Endometrium (tissue), 2 donors: ENCODE results near the gene ECD.

Experiments
- FAIRE-seq: peaks from 2 replicates; lab custom pipeline; 2012; peaks lifted over from hg19 to GRCh38; lab: Jason Lieb, UNC
- donor health status: control.
- donor health status: control.

Gene ECD

DNA sequence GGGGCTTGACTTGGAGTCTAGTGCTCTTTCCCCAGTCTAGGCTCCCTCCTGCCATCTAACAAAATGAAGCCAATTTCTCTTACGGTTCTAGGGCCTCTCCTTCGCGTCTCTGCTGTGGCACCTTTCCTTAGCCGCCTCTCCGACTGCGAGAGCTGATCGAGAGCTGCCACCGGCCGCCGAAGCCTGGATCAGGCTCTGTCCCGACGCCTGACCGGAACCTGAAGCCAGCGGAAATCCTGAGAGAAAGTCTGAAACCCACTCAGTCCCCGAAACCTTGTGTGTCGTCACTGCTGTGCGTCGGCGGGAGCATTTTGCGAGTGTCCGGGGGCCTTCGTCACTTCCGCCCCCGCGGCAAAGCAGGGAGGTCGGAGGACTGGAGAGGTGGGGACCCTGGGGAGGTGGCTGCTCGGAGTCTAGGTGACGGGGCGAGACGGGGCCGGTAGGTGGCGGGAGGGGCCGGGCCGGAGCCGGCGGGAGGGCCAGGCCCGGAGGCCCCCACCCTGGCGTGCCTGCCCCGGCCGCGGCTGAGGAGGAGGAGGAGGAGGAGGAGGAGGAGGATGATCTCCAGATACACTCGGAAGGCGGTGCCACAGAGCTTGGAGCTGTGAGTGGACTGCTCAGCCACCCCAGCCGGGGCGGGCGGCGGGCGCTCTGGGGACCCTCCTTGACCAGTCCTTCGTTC is at the start of gene ECD, which contains the start of gene FAM149B1:
TSS of gene ECD (minus strand) at position 226 of the 682 bp plus-strand sequence. CDS start 4,071 bp downstream, outside the sequence.
TSS of gene FAM149B1 (plus strand) at position 337 of the 682 bp plus-strand sequence. CDS start at position 558, 221 bp downstream.
- peak; percentile 89 for FAIRE-seq

DNA sequence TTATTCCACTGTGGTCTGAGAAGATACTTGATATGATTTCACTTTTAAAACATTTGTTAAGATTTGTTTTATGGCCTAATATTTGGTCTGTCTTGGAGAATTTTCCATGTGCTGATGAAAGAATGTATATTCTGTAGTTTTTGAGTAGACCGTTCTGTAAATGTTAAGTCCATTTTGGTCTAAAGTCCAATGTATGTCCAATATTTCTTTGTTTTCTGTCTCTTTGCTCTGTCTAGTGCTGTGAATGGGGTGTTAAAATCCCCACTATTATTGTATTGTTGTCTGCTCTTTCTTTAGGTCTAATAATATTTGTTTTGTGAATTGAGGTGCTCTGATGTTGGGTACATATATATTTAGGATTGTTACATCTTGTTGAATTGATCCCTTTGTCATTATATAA is 47.9 kb upstream of the ECD start:
- no peak for FAIRE-seq

GRCh38 chr10:73211106-73211811 is 43.5 kb upstream of the ECD start:
- no peak for FAIRE-seq

DNA sequence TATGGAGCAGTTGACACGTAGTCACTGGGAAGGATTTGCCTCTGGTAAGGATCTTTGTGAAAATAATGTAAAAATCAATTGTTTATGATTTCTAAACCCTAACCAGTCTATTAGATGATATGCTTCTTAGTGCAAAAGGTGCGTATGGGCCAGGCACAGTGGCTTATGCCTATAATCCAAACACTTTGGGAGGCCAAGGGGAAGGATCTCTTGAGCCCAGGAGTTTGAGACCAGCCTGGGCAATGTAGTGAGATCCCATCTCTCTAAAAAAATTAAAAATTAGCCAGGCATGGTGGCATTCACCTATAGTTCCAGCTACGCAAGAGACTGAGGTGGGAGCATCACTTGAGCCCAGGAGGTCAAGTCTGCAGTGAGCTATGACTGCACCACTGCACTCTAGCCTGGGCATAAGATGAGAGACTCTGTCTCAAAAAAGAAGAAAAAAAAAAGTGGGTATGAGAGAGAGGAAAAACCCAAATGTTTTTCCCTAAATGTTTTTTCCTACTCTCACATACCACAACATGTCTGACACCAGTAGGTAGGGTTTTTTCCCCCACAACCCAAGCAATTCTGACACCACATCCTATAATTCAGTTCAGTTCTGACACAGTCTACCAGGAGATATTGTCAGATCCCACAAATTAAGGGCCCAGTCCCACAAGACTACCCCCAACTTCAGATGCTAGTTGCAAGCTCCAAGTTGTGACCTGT is 42.7 kb upstream of the ECD start:
- no peak for FAIRE-seq

DNA sequence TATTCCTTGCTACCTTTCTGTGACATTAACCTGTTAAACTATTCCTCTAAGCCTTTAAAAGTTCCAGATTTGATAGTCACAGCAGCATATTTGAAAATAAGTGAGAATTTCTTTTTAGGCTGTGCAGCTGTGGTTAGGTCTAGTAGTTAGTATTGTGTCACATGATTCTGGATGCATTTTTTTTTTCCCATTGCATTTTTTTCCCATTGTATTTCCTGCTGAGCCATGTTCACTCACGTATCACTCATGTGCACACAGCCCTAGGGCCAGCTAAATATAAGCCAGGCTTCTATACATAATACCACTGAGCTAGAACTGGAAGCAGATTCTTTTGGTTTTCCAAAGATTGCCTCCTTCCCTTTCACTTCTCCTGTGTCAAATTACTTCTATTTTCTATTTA is 41.9 kb upstream of the ECD start:
- FAIRE-seq: no peak

DNA sequence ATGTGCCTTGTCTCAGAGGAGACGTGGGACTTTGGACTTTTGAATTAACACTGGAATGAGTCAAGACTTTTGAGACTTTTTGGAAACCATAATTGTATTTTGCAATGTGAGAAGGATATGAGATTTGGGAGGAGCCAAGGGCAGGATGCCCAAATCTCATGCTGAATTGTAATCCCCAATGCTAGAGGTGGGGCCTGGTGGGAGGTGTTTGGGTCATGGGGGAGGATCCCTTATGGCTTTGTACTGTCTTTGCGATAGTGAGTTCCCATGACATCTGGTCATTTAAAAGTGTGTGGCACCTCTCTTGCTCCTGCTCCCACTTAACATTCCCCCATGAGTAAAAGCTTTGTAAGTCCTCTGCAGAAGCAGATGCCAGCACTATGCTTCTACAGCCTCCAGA is 40.1 kb upstream of the ECD start:
- FAIRE-seq: no peak

GRCh38 chr10:73206385-73206784 is 38.6 kb upstream of the ECD start:
- FAIRE-seq: no peak

GRCh38 chr10:73205890-73206289 is 38.1 kb upstream of the ECD start:
- no peak for FAIRE-seq

DNA sequence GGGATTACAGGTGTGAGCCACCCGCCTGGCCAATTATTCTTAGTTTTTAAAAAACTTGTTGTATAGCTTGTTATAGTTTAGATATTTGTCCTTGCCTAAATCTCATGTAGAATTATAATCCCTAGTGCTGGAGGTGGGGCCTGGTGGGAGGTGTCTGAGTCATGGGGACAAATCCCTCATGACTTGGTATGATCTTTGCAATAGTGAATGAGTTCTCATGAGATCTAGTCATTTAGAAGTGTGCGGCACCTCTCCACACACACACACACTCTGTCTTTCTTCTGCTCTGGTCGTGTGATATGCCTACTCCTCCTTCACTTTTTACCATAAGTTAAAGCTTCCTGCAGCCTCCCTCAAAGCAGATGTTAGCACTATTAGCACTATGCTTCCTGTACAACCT is 37.3 kb upstream of the ECD start:
- no peak for FAIRE-seq

DNA sequence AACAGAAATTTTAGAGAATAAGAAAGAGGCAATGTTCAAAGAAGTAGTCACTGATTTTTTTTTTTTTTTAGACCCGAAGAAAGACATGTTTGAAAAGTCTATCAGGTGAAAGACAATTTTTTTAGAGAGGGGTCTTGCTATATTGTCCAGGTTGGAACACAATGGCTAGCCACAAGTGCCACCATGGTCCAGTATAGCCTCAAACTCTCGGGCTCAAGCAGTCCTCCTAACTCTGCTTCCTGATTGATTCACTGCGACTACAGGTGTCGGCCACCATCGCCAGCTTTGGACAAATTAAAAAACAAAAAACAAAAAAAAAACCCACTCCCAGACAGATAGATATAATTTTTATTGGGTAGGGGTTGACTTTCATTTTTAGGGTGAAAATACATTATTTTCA is 22.4 kb upstream of the ECD start:
- no peak for FAIRE-seq

DNA sequence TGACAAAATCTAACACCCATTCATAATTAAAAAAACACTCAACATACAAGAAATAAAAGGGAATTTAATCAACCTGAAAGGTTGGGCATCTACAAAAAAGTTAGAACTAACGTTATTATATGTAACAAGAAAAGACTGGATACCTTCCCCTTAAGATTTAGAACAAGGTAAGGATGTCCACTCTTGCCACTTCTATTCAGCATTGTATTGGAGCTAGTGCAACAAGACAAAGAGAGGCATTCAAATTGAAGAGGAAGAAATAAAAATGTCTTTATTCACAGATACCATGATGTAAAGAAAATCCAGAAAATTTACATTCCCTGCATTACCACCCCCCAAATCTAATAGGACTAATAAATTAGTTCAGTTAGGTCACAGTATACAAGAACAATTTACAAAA is 18.5 kb upstream of the ECD start:
- FAIRE-seq: peak; percentile 12

- no peak for FAIRE-seq
These were observed 16.0 kb upstream of the ECD start for GRCh38 chr10:73183667-73184281.

- FAIRE-seq: no peak
These were observed 14.8 kb upstream of the ECD start for GRCh38 chr10:73182568-73182967.

GRCh38 chr10:73174148-73174925 is 6.5 kb upstream of the ECD start:
- no peak for FAIRE-seq

GRCh38 chr10:73172867-73173266 is 5.1 kb upstream of the ECD start:
- FAIRE-seq: no peak

DNA sequence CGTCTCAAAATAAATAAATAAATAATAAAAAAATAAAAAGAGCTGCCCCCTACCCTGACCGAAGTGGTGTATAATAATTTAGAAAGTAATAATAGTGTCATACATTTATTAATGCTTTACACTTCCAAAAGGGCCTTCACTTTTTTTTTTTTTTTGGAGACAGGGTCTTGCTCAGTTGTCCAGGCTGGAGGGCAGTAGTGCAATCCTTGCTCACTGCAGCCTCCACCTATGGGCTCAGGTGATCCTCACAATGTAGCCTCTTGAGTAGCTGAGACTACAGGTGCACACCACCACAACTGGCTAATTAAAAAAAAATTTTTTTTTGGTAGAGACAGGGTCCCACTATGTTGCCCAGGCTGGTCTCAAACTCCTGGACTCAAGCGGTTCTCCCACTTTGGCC is 1.5 kb upstream of the ECD start:
- FAIRE-seq: no peak

DNA sequence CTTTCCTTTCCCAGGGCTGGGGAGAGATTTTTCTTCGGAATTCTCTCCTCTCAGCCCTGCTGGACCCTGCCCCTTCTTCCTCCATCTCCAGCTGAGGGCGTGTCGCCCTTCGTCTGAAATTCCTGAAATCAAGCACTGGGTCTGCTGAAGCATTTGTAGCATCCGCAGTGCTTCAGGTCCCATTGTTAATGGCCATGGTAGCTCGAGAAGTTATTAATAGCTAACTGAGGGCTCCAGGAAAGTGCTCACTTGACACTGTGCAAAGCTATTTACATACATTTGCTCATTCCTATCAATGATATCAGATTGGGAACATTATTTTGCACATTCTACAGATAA is 626 bp upstream of the ECD start:
- no peak for FAIRE-seq

DNA sequence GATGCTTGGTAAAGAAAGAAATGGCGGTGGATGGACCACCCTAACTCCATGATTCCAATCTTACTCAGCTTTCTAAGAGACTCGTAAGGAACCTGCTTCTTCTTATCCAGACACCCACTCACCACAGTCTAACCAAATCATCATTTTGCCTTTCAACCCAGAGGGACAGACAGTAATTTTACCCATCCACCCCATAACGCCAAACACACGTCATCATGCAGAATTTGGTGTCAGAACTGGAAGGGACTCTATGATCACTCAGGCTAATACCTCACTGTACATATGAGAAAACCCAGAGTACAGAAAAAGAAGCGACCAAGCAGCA is 388 bp downstream of the ECD start:
- no peak for FAIRE-seq

GRCh38 chr10:73166972-73167371 is 836 bp downstream of the ECD start:
- FAIRE-seq: no peak

DNA sequence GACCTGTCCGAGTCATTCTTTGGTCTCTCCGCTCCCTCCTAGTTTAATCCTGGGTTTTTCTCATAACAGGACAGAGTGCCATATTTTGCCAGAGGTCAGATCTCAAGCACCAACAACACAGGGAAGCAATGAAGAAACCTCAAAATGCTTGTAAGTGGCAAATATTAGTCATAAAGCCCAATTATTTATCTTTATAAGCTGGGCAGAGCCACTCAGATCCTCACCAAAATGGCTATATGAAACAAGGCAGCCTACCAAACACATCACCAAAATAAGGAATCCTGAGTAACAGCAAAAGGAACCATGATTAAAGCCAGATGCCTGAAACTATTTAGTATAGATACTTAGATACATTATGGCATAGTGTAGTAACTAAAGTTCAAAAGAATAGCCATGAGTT is 4.7 kb downstream of the ECD start:
- no peak for FAIRE-seq

DNA sequence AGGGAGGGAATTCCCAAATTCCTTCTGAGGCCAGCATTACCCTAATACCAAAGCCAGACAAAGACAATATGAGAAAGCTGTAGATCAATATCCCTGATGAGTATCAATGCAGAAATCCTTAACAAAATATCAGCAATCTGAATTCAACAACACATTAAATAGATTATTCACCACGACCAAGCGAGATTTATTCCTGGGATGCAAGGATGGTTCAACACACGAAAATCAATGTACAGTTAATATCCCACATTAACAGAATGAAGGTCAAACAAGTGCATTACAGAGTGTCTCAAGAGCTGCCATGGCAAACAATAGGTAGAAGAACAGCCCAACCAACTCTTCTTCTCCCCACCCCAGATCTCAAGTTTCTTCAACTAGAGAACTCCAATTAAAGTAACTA is 6.1 kb downstream of the ECD start:
- no peak for FAIRE-seq

DNA sequence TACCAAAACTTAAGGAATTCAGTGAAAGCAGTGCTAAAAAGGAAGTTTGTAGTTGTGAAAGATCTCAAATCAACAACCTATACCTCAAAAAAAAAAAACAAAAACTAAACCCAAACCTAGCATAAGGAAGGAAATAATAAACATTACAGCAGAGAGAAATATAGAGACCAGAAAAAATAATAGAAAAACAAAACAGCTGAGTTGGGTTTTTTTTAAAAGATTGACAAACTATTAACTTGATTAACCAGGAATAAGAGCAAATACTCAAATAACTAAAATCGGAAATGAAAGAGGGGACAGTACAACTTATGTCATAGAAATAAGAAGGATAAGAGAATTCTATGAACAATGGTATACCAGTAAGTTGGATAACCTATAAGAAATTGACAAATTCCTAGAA is 6.7 kb downstream of the ECD start:
- no peak for FAIRE-seq
